GM23338 (cell line): ENCODE measurements around the gene KIF1A.

Experiments
- ZNF331 ChIP-seq: fragments of 250-450 bp; sonication (Bioruptor Pico); IDR thresholded peaks from 2 replicates; pipeline ENCODE4 v1.5.0; 2020; ENCODE audit warnings: low read depth, mild to moderate bottlenecking, moderate library complexity
- TF ChIP-seq, protein P1 (sequence below), 2 experiments: fragments of 200-600 bp in 1 of 2; sonication (generic) in 1 of 2; conservative IDR thresholded peaks; 2 replicates each; pipeline versions ENCODE4 v1.5.1 to v1.6.1; 2016 to 2017; ENCODE audit warnings: antibody characterized with exemption in 2 of 2, low read depth in 2 of 2, mild to moderate bottlenecking in 2 of 2, moderate library complexity in 1 of 2

DNA sequence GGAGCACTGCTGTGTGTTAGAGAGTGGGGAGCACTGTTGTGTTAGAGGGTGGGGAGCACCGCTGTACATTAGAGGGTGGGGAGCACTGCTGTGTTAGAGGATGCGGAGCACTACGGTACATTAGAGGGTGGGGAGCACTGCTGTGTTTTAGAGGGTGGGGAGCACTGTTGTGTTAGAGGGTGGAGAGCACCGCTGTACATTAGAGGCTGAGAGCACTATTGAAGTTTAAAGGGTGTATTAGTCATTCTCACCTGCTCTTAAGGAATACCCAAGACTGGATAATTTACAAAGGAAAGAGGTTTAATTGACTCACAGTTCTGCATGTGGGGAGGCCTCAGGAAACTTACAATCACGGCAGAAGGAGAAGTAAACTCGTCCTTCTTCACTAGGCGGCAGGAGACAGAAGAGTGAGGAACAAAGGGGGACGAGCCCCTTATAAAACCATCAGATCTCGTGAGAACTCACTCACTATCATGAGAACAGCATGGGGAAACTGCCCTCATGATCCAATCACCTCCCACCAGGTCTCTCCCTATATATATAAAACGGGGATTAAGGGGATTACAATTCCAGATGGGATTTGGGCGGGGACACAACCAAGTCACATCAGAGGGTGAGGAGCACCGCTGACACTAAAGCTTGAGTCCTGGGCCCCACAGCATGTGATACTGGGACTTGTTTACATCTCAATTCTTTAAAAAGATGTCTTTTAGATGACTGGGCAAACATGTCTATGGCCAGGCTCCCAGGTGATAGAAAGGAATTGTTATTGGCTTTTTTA, 29.1 kb upstream of the KIF1A start:
- TF ChIP-seq, protein P1, sequence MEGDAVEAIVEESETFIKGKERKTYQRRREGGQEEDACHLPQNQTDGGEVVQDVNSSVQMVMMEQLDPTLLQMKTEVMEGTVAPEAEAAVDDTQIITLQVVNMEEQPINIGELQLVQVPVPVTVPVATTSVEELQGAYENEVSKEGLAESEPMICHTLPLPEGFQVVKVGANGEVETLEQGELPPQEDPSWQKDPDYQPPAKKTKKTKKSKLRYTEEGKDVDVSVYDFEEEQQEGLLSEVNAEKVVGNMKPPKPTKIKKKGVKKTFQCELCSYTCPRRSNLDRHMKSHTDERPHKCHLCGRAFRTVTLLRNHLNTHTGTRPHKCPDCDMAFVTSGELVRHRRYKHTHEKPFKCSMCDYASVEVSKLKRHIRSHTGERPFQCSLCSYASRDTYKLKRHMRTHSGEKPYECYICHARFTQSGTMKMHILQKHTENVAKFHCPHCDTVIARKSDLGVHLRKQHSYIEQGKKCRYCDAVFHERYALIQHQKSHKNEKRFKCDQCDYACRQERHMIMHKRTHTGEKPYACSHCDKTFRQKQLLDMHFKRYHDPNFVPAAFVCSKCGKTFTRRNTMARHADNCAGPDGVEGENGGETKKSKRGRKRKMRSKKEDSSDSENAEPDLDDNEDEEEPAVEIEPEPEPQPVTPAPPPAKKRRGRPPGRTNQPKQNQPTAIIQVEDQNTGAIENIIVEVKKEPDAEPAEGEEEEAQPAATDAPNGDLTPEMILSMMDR (conservative IDR thresholded peaks at IDR 0.05; ENCODE audit: low read depth in 2 of 2), result no peak
- no peak for TF ChIP-seq ZNF331 (CRISPR knock-in tag)
